ENCODE results near the gene NOXO1. TPM values are rescaled to one million over a fixed set of nuclear protein-coding genes. Genes with fewer than 3 reads are reported as not detected.

Gene NOXO1
- total RNA-seq, 1 donor from 2014 or later = 1.5 TPM

GRCh38 chr16:1953734-1954133 is 27.5 kb downstream of the NOXO1 start:
- no peaks in the 10 kb centered on the region for H3K4me1 Mint-ChIP-seq (ENCODE audit: low read depth)
- DNase-seq (ENCODE audit: low spot score, unreplicated experiment) = no peak
- H3K27ac Mint-ChIP-seq = no peak overlapping the region
- H3K4me3 Mint-ChIP-seq (ENCODE audit: low read depth) = no peak overlapping the region
- H3K36me3 Mint-ChIP-seq (ENCODE audit: insufficient read depth) = no peaks in the 10 kb centered on the region
- TF ChIP-seq, protein P1, sequence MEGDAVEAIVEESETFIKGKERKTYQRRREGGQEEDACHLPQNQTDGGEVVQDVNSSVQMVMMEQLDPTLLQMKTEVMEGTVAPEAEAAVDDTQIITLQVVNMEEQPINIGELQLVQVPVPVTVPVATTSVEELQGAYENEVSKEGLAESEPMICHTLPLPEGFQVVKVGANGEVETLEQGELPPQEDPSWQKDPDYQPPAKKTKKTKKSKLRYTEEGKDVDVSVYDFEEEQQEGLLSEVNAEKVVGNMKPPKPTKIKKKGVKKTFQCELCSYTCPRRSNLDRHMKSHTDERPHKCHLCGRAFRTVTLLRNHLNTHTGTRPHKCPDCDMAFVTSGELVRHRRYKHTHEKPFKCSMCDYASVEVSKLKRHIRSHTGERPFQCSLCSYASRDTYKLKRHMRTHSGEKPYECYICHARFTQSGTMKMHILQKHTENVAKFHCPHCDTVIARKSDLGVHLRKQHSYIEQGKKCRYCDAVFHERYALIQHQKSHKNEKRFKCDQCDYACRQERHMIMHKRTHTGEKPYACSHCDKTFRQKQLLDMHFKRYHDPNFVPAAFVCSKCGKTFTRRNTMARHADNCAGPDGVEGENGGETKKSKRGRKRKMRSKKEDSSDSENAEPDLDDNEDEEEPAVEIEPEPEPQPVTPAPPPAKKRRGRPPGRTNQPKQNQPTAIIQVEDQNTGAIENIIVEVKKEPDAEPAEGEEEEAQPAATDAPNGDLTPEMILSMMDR (IDR thresholded peaks at IDR 0.05; ENCODE audit: unreplicated experiment) = no peak
- peaks cover 9% of the 10 kb centered on the region for H3K27me3 Mint-ChIP-seq
- no peaks in the 10 kb centered on the region for H3K9me3 Mint-ChIP-seq (ENCODE audit: low read depth)

DNA sequence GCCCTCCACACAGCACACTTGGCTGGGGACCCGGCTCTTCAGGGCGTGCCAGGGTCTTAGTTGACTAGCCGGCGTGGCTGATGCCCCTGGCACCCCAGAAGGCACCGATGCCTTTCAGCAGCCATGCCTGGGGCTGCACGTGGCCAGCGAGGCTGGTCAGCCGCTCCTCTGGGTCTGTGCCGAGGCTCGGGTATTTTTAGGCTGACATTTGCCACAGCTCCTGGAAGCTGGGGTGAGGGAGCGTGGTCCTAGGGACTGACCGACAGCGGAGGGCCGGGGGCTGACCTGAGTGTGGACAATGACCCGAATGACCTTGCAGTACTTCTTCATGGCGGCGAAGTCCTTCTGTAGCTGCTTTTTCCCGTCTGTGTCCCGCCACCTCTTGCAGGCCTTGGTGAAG is 30.7 kb downstream of the NOXO1 start:
- H3K4me1 Mint-ChIP-seq (ENCODE audit: low read depth) = no peaks in the 10 kb centered on the region
- no peak overlapping the region for H3K4me3 Mint-ChIP-seq (ENCODE audit: low read depth)
- DNase-seq (ENCODE audit: low spot score, unreplicated experiment) = no peak
- H3K27ac Mint-ChIP-seq = no peak overlapping the region
- peaks cover 7% of the 10 kb centered on the region for H3K27me3 Mint-ChIP-seq
- TF ChIP-seq, protein P1 (IDR thresholded peaks at IDR 0.05; ENCODE audit: unreplicated experiment) = no peak
- H3K36me3 Mint-ChIP-seq (ENCODE audit: insufficient read depth) = no peaks in the 10 kb centered on the region
- no peaks in the 10 kb centered on the region for H3K9me3 Mint-ChIP-seq (ENCODE audit: low read depth)

DNA sequence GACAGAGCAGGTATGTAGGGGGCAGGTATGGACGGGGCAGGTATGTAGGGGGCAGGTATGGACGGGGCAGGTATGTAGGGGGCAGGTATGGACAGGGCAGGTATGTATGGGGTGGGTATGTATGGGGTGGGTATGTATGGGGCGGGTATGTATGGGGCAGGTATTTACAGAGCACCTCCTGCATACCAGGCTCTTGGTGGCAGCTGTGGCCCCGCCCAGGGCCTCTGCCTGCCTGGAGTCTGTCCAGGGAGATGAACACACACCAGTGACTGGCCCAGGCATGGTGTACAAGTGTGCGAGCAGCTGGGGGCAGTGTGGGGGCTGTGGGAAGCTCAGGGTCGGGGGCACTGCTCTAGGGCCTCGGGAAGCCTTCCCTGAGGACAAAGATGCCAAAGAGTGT is 31.2 kb downstream of the NOXO1 start:
- DNase-seq (ENCODE audit: low spot score, unreplicated experiment) = no peak
- H3K4me3 Mint-ChIP-seq (ENCODE audit: low read depth) = no peak overlapping the region
- peaks cover 7% of the 10 kb centered on the region for H3K27me3 Mint-ChIP-seq
- TF ChIP-seq, protein P1 (IDR thresholded peaks at IDR 0.05; ENCODE audit: unreplicated experiment) = no peak
- H3K4me1 Mint-ChIP-seq (ENCODE audit: low read depth) = no peaks in the 10 kb centered on the region
- H3K36me3 Mint-ChIP-seq (ENCODE audit: insufficient read depth) = no peaks in the 10 kb centered on the region
- H3K27ac Mint-ChIP-seq = no peak overlapping the region
- H3K9me3 Mint-ChIP-seq (ENCODE audit: low read depth) = no peaks in the 10 kb centered on the region

DNA sequence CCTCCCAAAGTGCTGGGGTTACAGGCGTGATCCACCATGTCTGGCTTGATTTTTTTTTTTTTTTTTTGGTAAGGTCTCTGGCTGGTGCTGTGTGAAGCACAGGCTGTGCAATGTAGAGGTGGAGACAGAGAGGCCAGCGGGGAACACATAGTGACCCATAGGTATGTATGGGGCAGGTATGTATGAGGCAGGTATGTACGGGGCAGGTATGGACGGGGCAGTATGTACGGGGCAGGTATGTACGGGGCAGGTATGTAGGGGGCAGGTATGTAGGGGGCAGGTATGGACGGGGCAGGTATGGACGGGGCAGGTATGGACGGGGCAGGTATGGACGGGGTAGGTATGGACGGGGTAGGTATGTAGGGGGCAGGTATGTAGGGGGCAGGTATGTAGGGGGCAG is 31.8 kb downstream of the NOXO1 start:
- Mint-ChIP-seq H3K9me3 (ENCODE audit: low read depth) (no peaks in the 10 kb centered on the region), H3K27me3 (peaks cover 7% of the 10 kb centered on the region), H3K4me3 (ENCODE audit: low read depth) (no peak overlapping the region), H3K36me3 (ENCODE audit: insufficient read depth) (no peaks in the 10 kb centered on the region), H3K4me1 (ENCODE audit: low read depth) (no peaks in the 10 kb centered on the region), H3K27ac (no peak overlapping the region)
- DNase-seq (ENCODE audit: low spot score, unreplicated experiment) = no peak
- TF ChIP-seq, protein P1 (IDR thresholded peaks at IDR 0.05; ENCODE audit: unreplicated experiment) = no peak

DNA sequence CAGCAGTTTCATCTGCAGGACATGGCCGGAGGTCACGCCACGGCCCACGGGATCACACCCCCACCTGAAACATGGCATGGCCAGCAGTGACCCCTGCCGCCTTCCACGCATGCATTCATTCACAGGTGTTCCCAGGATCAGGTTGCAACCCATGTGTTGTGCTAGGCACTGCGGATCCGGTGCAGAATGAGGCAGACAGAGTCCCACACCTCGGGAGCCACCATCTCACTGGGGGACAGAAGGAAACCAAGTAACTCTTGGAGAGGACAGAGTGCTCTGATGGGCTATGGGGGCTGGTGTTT is 33.9 kb downstream of the NOXO1 start:
- Mint-ChIP-seq H3K27me3 (peaks cover 2% of the 10 kb centered on the region), H3K4me3 (ENCODE audit: low read depth) (no peak overlapping the region), H3K36me3 (ENCODE audit: insufficient read depth) (no peaks in the 10 kb centered on the region), H3K27ac (no peak overlapping the region), H3K4me1 (ENCODE audit: low read depth) (no peaks in the 10 kb centered on the region), H3K9me3 (ENCODE audit: low read depth) (no peaks in the 10 kb centered on the region)
- no peak for DNase-seq (ENCODE audit: low spot score, unreplicated experiment)
- TF ChIP-seq, protein P1 (IDR thresholded peaks at IDR 0.05; ENCODE audit: unreplicated experiment) = no peak
